Ishikawa (cell line): ENCODE results near the gene BSDC1.

Experiments used
- CEBPB ChIP-seq: IDR thresholded peaks from 2 replicates; pipeline ENCODE4 v1.6.1; 2012
- CREB1 ChIP-seq: IDR thresholded peaks from 2 replicates; pipeline ENCODE4 v1.6.1; 2012; ENCODE audit warnings: low read depth
- EGR1 ChIP-seq: IDR thresholded peaks from 2 replicates; pipeline ENCODE4 v1.6.1; 2012
- EP300 ChIP-seq: IDR thresholded peaks from 2 replicates; pipeline ENCODE4 v1.6.1; 2012; ENCODE audit warnings: borderline replicate concordance
- FOXM1 ChIP-seq: IDR thresholded peaks from 2 replicates; pipeline ENCODE4 v1.6.1; 2012; ENCODE audit warnings: low read depth, borderline replicate concordance
- MAX ChIP-seq: IDR thresholded peaks from 2 replicates; pipeline ENCODE4 v1.6.1; 2012
- NFIC ChIP-seq: IDR thresholded peaks from 2 replicates; pipeline ENCODE4 v1.6.1; 2012
- RAD21 ChIP-seq: IDR thresholded peaks from 2 replicates; pipeline ENCODE4 v1.6.1; 2012; ENCODE audit warnings: low read depth
- REST ChIP-seq: IDR thresholded peaks from 2 replicates; pipeline ENCODE4 v1.6.1; 2012; ENCODE audit warnings: low read depth, mild to moderate bottlenecking
- TAF1 ChIP-seq: IDR thresholded peaks from 2 replicates; pipeline ENCODE4 v1.6.1; 2012; ENCODE audit warnings: low read depth, mild to moderate bottlenecking
- TCF12 ChIP-seq: IDR thresholded peaks from 2 replicates; pipeline ENCODE4 v1.6.1; 2012; ENCODE audit warnings: low read depth
- TEAD4 ChIP-seq: IDR thresholded peaks from 2 replicates; pipeline ENCODE4 v1.6.1; 2012
- USF1 ChIP-seq: IDR thresholded peaks from 2 replicates; pipeline ENCODE4 v1.6.1; 2012
- YY1 ChIP-seq: IDR thresholded peaks from 2 replicates; pipeline ENCODE4 v1.6.1; 2012; ENCODE audit warnings: low read depth
- ZBTB7A ChIP-seq: IDR thresholded peaks from 2 replicates; pipeline ENCODE4 v1.6.1; 2012; ENCODE audit warnings: low read depth

BSDC1 gene

GRCh38 chr1:32392325-32392724 is 1.9 kb downstream of the BSDC1 start:
- TF ChIP-seq CEBPB: no peak
- no peak for TF ChIP-seq NFIC
- no peak for TF ChIP-seq RAD21
- TF ChIP-seq REST: no peak
- no peak for TF ChIP-seq EGR1
- no peak for TF ChIP-seq YY1
- TF ChIP-seq CREB1: no peak
- TF ChIP-seq MAX: no peak
- no peak for TF ChIP-seq TCF12
- TF ChIP-seq USF1: no peak

GRCh38 chr1:32390904-32391870 is 3.1 kb downstream of the BSDC1 start:
- no peak for TF ChIP-seq FOXM1
- no peak for TF ChIP-seq EGR1
- TF ChIP-seq YY1: no peak
- TF ChIP-seq ZBTB7A: no peak

DNA sequence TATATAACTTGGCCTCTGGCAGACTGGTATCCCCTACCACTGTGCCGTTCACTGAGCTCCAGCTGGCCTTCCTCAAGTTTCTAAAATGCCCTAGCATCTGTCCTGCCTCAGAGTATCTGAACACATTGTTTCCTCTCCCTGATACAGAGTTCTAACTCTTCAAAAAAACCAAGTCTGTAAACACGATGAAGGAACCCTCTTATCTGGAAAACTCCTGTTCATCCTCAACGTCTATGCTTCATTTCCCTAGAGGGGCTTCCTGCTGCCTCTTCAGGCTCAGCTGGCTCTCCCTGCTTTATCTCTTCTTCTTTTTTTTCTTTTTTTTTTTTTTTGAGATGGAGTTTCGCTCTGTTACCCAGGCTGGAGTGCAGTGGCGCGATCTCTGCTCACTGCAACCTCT is 5.6 kb downstream of the BSDC1 start:
- TF ChIP-seq FOXM1: no peak
- TF ChIP-seq EP300: no peak
- TF ChIP-seq REST: no peak
- no peak for TF ChIP-seq TEAD4
- TF ChIP-seq TAF1: no peak
- TF ChIP-seq YY1: no peak
- no peak for TF ChIP-seq NFIC
- no peak for TF ChIP-seq TCF12
- no peak for TF ChIP-seq USF1
- no peak for TF ChIP-seq RAD21
- TF ChIP-seq CEBPB: no peak
- TF ChIP-seq MAX: no peak
- no peak for TF ChIP-seq EGR1
- no peak for TF ChIP-seq CREB1

DNA sequence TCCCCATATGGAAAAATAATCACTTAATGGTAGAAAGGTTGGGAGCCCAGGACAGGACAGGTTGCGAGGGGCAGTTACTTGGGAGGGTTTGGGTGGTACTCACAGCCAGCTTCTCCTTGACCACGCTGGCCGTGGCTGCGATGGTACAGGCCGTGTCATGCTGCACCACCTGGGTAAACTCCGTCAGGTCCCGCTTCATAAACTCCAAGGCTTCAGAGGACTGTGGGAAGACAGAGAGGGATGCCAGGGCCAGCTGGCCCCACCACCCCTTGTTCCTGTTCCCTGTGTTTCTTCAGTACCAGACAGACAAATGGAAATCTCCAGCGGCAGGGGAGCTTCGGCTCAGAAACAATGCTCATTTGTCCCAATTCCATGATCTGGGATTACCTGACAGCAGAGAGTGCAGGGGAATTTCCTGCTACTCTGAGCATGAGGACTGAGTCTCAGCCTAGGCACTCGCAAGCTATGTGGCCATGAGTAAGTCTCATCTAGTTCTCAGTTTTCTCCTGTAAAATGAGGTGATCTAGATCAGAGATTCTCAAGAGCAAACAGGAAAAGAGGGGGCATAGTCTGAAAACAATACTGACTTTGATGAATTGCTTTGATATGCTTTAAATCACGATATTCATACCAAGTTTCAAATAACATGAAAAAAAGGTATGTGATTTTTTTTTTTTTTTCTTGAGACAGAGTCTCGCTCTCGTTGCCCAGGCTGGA is 7.4 kb downstream of the BSDC1 start:
- no peak for TF ChIP-seq TAF1
- no peak for TF ChIP-seq REST
- TF ChIP-seq CREB1: no peak
- TF ChIP-seq NFIC: no peak
- TF ChIP-seq CEBPB: no peak
- TF ChIP-seq ZBTB7A: no peak
- no peak for TF ChIP-seq RAD21
- TF ChIP-seq EP300: no peak
- no peak for TF ChIP-seq TCF12
- no peak for TF ChIP-seq FOXM1
- no peak for TF ChIP-seq USF1
- TF ChIP-seq YY1: no peak
- TF ChIP-seq TEAD4: no peak
- no peak for TF ChIP-seq EGR1
- TF ChIP-seq MAX: no peak
